H9 (cell line): Measurements from ENCODE around the gene DNM1. TPM values are rescaled to one million over a fixed set of nuclear protein-coding genes. Genes with fewer than 3 reads are reported as not detected.

ENCODE experiments used
- DNase-seq: peaks from one replicate; pipeline ENCODE4 v3.0.0-alpha.2; 2017
- H2AFZ ChIP-seq: one replicate; pipeline ENCODE4 v1.6.1; 2013; ENCODE audit warnings: mild to moderate bottlenecking, low read length, control low read depth, moderate library complexity
- H2AK5ac ChIP-seq: 2 replicates; pipeline ENCODE4 v1.6.1; 2013; ENCODE audit warnings: low read length, control low read depth, mixed read lengths; ENCODE audit not compliant: insufficient read length
- H2BK120ac ChIP-seq: one replicate; pipeline ENCODE4 v1.6.1; 2013; ENCODE audit warnings: low read depth, mild to moderate bottlenecking, low read length, control low read depth, inconsistent platforms; ENCODE audit not compliant: poor library complexity, severe bottlenecking
- H2BK12ac ChIP-seq: 2 replicates; pipeline ENCODE4 v1.6.1; 2013; ENCODE audit warnings: low read length, control low read depth, mixed read lengths, low read depth; ENCODE audit not compliant: insufficient read length
- H2BK15ac ChIP-seq: 2 replicates; pipeline ENCODE4 v1.6.1; 2013; ENCODE audit warnings: low read depth, low read length, control low read depth
- H2BK20ac ChIP-seq: one replicate; pipeline ENCODE4 v1.6.1; 2013; ENCODE audit warnings: low read depth, mild to moderate bottlenecking, low read length, control low read depth, inconsistent platforms; ENCODE audit not compliant: poor library complexity, severe bottlenecking
- H2BK5ac ChIP-seq: 2 replicates; pipeline ENCODE4 v1.6.1; 2013; ENCODE audit warnings: low read length, control low read depth, mixed read lengths; ENCODE audit not compliant: insufficient read length
- H3K14ac ChIP-seq: 2 replicates; pipeline ENCODE4 v1.6.1; 2013; ENCODE audit warnings: low read length, control low read depth; ENCODE audit not compliant: insufficient read depth
- H3K18ac ChIP-seq: 2 replicates; pipeline ENCODE4 v1.6.1; 2013; ENCODE audit warnings: low read depth, mild to moderate bottlenecking, mixed read lengths, low read length, control low read depth; ENCODE audit not compliant: insufficient read length
- H3K23ac ChIP-seq: 2 replicates; pipeline ENCODE4 v1.6.1; 2013; ENCODE audit warnings: low read length, control low read depth, mixed read lengths, low read depth; ENCODE audit not compliant: insufficient read length
- H3K23me2 ChIP-seq: 2 replicates; pipeline ENCODE4 v1.6.1; 2013; ENCODE audit warnings: low read depth, mild to moderate bottlenecking, mixed read lengths, low read length, control low read depth; ENCODE audit not compliant: insufficient read length, poor library complexity, severe bottlenecking
- H3K27ac ChIP-seq: 2 replicates; pipeline ENCODE4 v1.5.1; 2013; ENCODE audit warnings: low read length, control low read depth, mixed read lengths, low read depth; ENCODE audit not compliant: insufficient read length
- H3K27me3 ChIP-seq: 2 replicates; pipeline ENCODE4 v1.6.1; 2013; ENCODE audit warnings: low read length, control low read depth, inconsistent platforms; ENCODE audit not compliant: insufficient read depth
- H3K4ac ChIP-seq: 2 replicates; pipeline ENCODE4 v1.6.1; 2013; ENCODE audit warnings: low read depth, mild to moderate bottlenecking, control low read depth, inconsistent platforms, low read length, moderate library complexity
- H3K4me1 ChIP-seq: 2 replicates; pipeline ENCODE4 v1.6.1; 2013; ENCODE audit warnings: low read length, control low read depth, inconsistent platforms; ENCODE audit not compliant: insufficient read depth
- H3K4me2 ChIP-seq: 2 replicates; pipeline ENCODE4 v1.6.1; 2013; ENCODE audit warnings: low read length, control low read depth, mixed read lengths; ENCODE audit not compliant: insufficient read length, insufficient read depth
- H3K56ac ChIP-seq: 2 replicates; pipeline ENCODE4 v1.6.1; 2013; ENCODE audit warnings: low read depth, mild to moderate bottlenecking, mixed read lengths, low read length, control low read depth; ENCODE audit not compliant: insufficient read length
- H3K79me1 ChIP-seq: 2 replicates; pipeline ENCODE4 v1.6.1; 2013; ENCODE audit warnings: low read depth, mild to moderate bottlenecking, moderate library complexity, low read length, control low read depth, inconsistent platforms; ENCODE audit not compliant: insufficient read depth, poor library complexity, severe bottlenecking
- H3K79me2 ChIP-seq: 2 replicates; pipeline ENCODE4 v1.6.1; 2013; ENCODE audit warnings: low read length, control low read depth, inconsistent platforms; ENCODE audit not compliant: insufficient read depth
- H3K9ac ChIP-seq: 2 replicates; pipeline ENCODE4 v1.6.1; 2013; ENCODE audit warnings: low read length, control low read depth, mixed read lengths; ENCODE audit not compliant: insufficient read length; ENCODE audit errors: extremely low read depth
- H3K9me3 ChIP-seq: one replicate; pipeline ENCODE4 v1.6.1; 2013; ENCODE audit warnings: low read depth, low read length, inconsistent platforms; ENCODE audit not compliant: control insufficient read depth
- H3T11ph ChIP-seq: one replicate; pipeline ENCODE4 v1.6.1; 2013; ENCODE audit warnings: mild to moderate bottlenecking, low read length, control low read depth, inconsistent platforms
- H4K20me1 ChIP-seq: one replicate; pipeline ENCODE4 v1.6.1; 2013; ENCODE audit not compliant: control insufficient read depth, insufficient read length, insufficient read depth
- H4K5ac ChIP-seq: 2 replicates; pipeline ENCODE4 v1.6.1; 2013; ENCODE audit warnings: low read depth, mild to moderate bottlenecking, mixed read lengths, low read length, control low read depth; ENCODE audit not compliant: insufficient read length
- H4K8ac ChIP-seq: replicated peaks from 2 replicates; pipeline ENCODE4 v1.6.1; 2013; ENCODE audit warnings: low read length, control low read depth, mixed read lengths, low read depth; ENCODE audit not compliant: insufficient read length
- H4K91ac ChIP-seq: 2 replicates; pipeline ENCODE4 v1.6.1; 2013; ENCODE audit warnings: low read depth, mild to moderate bottlenecking, moderate library complexity, mixed read lengths, low read length, control low read depth; ENCODE audit not compliant: insufficient read length
- H3K27ac Mint-ChIP-seq, 3 experiments: 2 replicates in 2 of 3; 3 replicates in 1 of 3; pipeline ENCODE4 v1.8.0; 2020 to 2021; ENCODE audit warnings: mixed read lengths in 3 of 3, mild to moderate bottlenecking in 1 of 3, moderate library complexity in 1 of 3
- H3K27me3 Mint-ChIP-seq: 2 replicates; pipeline ENCODE4 v1.8.0; 2021; ENCODE audit warnings: low read depth, mild to moderate bottlenecking, moderate library complexity, mixed read lengths
- H3K36me3 Mint-ChIP-seq, 3 experiments: 2 replicates in 2 of 3; 3 replicates in 1 of 3; pipeline ENCODE4 v1.8.0; 2020 to 2021; ENCODE audit warnings: low read depth in 3 of 3, mixed read lengths in 3 of 3; ENCODE audit not compliant: insufficient read depth in 1 of 3
- H3K4me1 Mint-ChIP-seq, 2 experiments: 2 replicates each; pipeline ENCODE4 v1.8.0; 2020; ENCODE audit warnings: mixed read lengths in 2 of 2
- H3K4me3 Mint-ChIP-seq, 2 experiments: 2 replicates in 1 of 2; 3 replicates in 1 of 2; pipeline ENCODE4 v1.8.0; 2020 to 2021; ENCODE audit warnings: mild to moderate bottlenecking in 2 of 2, mixed read lengths in 2 of 2, moderate library complexity in 1 of 2
- H3K9me3 Mint-ChIP-seq, 2 experiments: 2 replicates in 1 of 2; 3 replicates in 1 of 2; pipeline ENCODE4 v1.8.0; 2020; ENCODE audit warnings: mild to moderate bottlenecking in 2 of 2, mixed read lengths in 2 of 2, moderate library complexity in 1 of 2
- CTCF ChIP-seq: fragments of 200-600 bp; sonication (generic); conservative IDR thresholded peaks from 3 replicates; pipeline ENCODE4 v1.8.0; 2021; ENCODE audit warnings: antibody characterized with exemption, mild to moderate bottlenecking
- WGBS: extraction: QIAGEN DNeasy Blood & Tissue Kit; methylation state at CpG from one replicate; pipeline ENCODE4 v1.1.7; 2013; ENCODE audit warnings: missing lambda C conversion rate, low lambda C conversion rate, mixed read lengths; ENCODE audit not compliant: insufficient read length; ENCODE audit errors: extremely low coverage; 5-methylcytosine and 5-hydroxymethylcytosine counted together
- total RNA-seq: library from RNA; stranded (reverse); gene quantifications from 2 replicates; pipeline ENCODE4 v1.2.1, GENCODE V29; 2021

Gene DNM1
- total RNA-seq, 1 experiment from 2014 or later, result 58.0 TPM

GRCh38 chr9:128244091-128244836 is 41.1 kb downstream of the DNM1 start:
- no CpG with 5 or more reads among the region's 13 CpGs for WGBS

More at GRCh38 chr9:128244091-128244836, 41.1 kb downstream of the DNM1 start:
- Mint-ChIP-seq H3K9me3 (no peaks in the 10 kb centered on the region), H3K27me3 (no peaks in the 10 kb centered on the region; the same call in 1 of the 2 replicates), H3K4me3 (no peak overlapping the region; a peak in 1 of 5 replicates), H3K36me3 (peaks cover 13 to 30% (median 23%) of the 10 kb centered on the region in 3 experiments), H3K27ac (no peak overlapping the region; a peak in 1 of 7 replicates), H3K4me1 (peaks cover 15 to 21% of the 10 kb centered on the region in 2 experiments)
- H3T11ph ChIP-seq, result no peak overlapping the region
- no peaks in the 10 kb centered on the region for H3K9me3 ChIP-seq
- no peaks in the 10 kb centered on the region for H3K23me2 ChIP-seq
- H2BK20ac ChIP-seq, result no peak overlapping the region
- H3K23ac ChIP-seq, result no peak overlapping the region
- H2BK12ac ChIP-seq, result no peak overlapping the region
- H3K79me1 ChIP-seq, result no peaks in the 10 kb centered on the region
- H3K79me2 ChIP-seq, result no peaks in the 10 kb centered on the region
- no peak overlapping the region for H2BK5ac ChIP-seq
- H2BK15ac ChIP-seq, result no peak overlapping the region
- peaks cover 5% of the 10 kb centered on the region; the same call in 1 of the 2 replicates for H3K4me1 ChIP-seq
- H3K27me3 ChIP-seq, result no peaks in the 10 kb centered on the region
- no peak for DNase-seq
- H3K18ac ChIP-seq, result no peak overlapping the region
- no peak overlapping the region for H4K91ac ChIP-seq
- no peak overlapping the region for H3K4ac ChIP-seq
- H3K9ac ChIP-seq, result no peak overlapping the region
- no peak overlapping the region for H3K27ac ChIP-seq
- no peak overlapping the region for H3K4me2 ChIP-seq
- no peak overlapping the region for H2BK120ac ChIP-seq
- no peak overlapping the region for H2AK5ac ChIP-seq
- no peak for TF ChIP-seq CTCF
- H4K8ac ChIP-seq, result no peak overlapping the region
- H2AFZ ChIP-seq, result no peak overlapping the region
- peaks cover 5% of the 10 kb centered on the region for H4K20me1 ChIP-seq
- no peak overlapping the region for H3K14ac ChIP-seq
- H4K5ac ChIP-seq, result no peak overlapping the region
- no peak overlapping the region for H3K56ac ChIP-seq
